GM21619 (cell line): Measurements from ENCODE around the gene DNAH14.
"Not testable (repeated sequence)": the region's sequence is repeated elsewhere in the genome, so short reads cannot be mapped to it uniquely, and the experiment has no call there.

Experiments used
- ATAC-seq: cut with Tn5 transposase; IDR thresholded peaks from one replicate; pipeline ENCODE4 v1.9.1; 2021; ENCODE audit not compliant: unreplicated experiment

DNAH14 gene

DNA sequence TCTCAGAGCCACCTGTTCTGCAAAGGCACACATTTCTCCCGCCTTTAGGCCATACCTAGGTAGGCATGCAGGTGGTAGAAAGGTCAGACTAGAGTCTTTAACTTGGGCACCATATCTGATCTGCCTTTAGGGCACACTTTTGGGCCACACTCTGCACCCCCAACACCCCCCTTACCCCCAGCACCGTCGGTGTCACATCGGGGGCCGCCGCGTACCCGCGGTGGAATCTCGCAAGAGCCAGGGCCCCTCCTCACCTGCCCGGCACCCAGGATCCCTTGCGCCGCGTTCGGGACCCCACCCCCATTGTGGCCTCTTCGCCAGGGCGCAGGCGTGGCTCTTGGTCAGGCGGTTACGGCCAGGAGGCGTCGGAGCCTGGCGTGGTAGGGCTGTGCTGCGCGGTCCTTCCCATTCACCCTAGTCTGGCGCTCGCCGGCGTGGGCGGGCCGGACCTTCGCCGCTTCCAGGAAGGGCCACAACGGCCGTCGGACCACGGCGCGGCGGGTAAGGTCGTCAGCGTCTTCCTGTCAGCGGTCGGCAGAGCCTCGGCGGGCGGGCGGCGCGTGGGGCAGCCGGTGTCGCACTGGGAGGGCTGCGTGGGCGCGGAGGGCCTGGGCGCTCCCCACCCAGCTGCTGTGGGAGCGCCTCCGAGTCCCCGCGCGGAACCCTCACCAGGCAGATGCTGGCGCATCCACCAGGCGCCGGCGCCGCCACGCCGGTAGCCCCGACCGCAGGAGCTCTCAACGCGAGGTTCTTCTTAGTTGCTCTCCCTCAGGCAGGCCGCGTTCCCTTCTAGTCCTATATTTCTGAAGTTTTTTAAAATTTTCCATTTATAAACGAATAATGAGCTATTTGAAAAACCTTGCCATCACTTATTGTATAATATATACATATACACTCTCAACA lies at the start of gene DNAH14:
DNAH14 (plus strand) TSS at position 341 of the 903 bp plus-strand sequence. CDS start 23,028 bp downstream, outside the sequence.
- peak; percentile 67 for ATAC-seq

DNA sequence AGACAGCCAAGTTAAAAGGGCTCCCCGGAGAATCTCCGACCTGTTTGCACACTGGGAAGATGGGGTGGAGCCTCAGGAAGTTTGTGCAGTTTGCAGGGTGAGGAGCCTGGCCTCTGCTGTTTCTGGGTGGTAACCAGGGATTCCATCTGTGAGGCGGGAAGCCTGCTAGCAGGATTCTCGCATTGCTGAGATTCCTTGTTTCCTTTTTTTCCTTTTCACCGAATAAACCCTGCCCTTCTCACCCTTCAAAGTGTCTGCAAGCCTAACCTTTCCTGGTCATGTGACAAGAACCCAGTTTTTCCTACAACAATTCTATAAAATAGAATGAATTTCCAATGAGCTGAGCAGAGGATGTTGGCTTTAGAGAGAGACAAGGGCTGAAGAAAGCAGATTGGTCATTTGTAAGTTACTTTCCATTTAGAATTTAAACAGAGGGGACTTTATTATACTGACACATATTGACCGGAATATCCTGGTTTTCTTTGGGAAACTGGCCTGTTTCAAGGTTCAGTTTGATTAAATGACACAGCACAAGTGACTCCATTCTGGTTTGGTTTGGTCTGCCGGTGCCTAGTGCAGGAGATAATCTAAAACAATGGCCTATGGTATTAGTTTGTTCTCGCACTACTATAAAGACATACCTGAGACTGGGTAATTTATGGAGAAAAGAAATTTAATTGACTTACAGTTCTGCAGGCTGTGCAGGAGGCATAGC lies 48.7 kb upstream of the DNAH14 start:
- ATAC-seq = no peak

DNA sequence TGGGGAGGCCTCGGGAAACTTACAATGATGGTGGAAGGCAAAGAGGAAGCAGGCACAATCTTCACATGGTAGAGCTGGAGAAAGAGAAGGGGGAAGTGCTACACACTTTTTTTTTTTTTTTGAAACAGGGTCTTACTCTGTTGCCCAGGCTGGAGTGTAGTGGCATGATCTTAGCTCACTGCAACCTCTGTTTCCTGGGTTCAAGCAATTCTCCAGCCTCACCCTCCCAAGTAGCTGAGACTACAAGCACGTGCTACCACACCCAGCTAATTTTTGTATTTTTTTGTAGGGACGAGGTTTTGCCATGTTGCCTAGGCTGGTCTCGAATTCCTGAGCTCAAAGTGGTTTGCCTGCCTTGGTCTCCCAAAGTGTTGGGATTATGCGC lies 48.2 kb upstream of the DNAH14 start:
- not testable (repeated sequence) for ATAC-seq

DNA sequence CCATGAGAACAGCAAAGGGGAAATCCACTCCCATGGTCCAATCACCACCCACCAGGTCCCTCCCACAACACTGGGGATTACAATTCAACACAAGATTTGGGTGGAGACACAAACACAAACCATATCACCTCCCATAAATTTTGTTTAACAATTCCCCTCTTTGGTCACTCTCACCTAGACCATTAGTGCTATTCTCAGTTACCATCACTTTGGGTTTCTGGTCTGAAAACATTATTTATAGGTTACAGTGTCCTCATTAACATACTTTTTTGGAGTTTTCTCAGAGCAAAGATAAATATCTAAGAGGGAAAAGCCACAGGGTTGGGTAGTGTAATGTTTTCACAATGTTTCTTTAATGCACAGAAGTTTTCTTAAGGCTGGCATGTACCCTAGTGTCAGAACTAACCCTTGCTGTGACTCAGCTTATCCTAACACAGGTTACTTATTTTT lies 47.7 kb upstream of the DNAH14 start:
- ATAC-seq = peak; percentile 49

DNA sequence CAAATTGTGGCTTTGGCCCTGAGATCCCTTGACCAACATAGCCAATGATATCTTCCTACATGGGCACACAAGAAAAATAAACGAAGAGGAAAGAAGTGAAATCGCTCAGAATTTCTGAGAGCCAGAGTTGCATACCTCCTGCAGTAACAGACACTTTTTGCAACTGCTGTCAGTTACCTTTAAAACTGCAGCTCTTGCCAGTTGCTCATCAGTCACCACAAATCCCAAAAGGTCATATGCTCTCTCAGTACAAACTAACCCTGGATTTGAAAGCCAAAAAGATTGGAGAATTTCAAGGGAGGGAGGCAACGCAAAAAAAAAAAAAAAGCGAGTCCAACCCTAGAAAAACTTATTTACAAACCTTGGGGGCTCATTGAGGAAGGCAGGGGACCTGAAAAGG lies 47.2 kb upstream of the DNAH14 start:
- no peak for ATAC-seq

DNA sequence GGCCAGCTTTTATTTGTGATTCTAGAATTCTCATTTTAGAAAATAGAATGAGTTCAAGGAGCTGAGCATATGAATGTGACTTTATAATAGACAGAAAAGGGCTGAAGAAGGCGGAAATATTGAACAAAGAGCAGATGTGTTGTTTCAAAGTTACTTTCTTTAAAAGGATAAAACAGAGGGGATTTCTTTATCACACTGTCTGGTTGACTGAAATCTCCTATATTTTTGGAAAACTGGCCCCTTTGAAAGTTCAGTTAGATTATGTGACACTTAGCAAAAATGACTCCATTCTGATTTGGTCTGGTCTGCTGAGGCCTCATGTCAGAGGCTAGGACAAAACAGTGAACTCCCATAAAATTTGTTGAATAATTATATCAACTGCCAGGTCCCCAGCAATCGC lies 46.4 kb upstream of the DNAH14 start:
- ATAC-seq = no peak

DNA sequence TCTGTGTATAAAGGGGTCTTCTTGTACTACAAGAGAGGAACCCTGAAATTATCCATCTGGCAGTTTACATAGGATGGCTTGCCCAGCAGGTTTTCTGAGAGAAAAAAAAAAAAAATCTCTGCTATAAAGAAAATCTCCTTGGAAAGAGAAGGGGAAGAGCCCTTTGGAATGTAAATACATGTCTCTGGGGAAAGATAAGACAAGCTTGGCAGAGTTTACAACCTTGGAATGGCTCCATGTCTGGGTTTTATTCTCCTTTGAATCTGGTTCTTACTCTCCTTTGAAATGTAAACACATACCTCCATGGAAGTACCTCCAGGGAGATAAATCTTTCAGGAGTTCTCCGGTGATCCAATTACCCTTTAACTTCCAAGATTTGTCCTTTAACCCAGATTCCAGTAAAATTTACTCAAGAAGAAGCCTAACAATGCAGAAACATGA lies 45.1 kb upstream of the DNAH14 start:
- no peak for ATAC-seq

DNA sequence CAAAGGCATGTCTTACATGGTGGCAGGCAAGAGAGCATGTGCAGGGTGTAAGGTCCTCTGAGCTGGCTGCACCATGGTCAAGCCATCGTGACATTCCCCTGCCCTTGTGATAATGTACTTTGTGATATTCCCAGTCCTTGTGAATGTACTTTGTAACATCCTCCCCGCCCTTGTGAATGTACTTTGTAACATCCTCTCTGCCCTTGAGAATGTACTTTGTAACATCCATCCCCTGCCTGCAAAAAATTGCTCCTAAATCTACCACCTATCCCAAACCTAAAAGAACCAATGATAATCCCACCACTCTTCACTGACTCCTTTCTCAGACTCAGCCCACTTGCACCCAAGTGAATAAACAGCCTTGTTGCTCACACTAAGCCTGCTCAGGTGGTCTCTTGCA lies 44.1 kb upstream of the DNAH14 start:
- not testable (repeated sequence) for ATAC-seq

DNA sequence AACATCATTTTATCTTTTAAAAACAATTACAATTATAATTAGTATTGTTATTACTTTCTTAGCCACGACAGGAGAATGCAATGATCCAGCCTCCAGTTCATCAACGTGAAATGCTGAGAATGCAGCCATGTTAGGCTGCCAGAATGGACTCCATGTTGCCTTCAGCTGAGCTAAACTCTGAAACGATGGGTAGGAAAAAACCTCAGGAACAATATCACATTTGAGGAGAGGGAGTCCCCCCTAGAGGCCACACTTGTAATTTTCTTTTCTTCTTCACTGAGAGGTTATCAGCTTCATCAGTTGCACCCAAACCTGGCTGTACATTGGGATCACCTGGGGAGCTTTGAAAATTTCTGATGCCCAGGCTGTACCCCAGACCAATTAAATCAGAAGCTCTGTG lies 34.6 kb upstream of the DNAH14 start:
- ATAC-seq = no peak

DNA sequence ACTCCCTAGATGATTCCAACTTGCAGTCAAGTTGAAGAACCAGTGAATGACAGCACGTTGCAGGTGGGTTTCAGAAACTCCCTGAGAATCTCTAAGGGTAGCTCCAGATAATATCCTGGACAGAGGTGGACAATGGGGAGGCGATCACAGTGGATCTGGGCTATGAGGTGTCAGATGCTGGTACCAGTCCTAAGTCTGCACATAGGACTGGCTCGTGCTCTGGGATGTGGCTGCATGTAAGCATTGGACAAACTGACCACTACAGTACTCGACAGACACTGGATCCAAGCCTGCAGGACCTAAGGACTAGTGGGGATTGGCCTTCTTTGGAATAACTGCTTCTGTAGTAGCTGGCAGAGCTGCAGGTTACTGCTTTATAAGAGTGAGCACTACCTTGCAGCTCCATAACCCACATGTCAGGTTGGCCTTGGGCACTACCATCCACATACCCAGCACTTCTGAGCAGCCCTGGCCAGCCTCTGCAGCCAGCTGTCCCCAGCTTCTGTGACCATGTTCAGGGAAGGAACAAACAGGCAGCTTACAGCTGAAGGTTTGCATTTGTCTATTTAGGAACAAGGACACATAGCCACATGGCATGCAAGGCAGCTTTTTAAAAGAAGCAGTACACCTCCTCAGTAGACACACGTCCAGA lies 33.2 kb upstream of the DNAH14 start:
- ATAC-seq = no peak

DNA sequence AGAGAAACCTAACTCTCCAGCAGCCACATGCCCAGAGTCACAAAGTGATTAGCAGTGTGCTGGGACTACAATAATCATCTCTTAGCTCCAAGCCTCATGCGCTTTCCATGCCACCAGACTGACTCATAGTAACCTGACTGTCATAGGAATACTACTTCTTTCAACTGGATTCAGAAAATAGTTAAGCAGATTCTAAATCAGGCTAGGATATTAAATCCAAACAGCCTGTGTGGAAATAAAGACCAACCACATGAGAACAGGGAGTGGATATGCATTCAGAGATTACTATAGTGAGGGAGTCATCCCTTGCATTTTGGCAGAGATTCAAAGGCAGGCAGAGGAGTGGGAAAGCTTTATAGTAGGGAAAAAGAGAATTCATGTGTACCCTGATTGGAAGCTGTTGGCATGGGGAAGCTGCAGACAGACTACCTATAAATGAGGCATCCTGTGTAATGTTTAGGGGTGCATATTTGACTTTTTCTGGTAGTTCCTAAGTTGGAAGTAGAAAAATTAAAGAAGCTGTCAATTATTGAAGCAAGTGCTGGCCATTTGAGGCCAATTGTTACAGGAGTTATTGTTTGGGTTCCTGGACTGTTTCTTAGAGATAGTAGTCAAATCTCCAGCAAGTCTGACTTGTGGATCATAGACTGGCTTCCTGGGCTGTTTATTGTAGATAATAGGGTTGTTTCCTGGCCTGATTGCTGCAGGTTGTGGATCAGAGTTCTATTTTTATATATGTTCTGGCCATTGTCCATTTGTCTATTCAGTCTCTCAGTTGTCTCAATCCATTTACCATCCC lies 31.7 kb upstream of the DNAH14 start:
- ATAC-seq = no peak

DNA sequence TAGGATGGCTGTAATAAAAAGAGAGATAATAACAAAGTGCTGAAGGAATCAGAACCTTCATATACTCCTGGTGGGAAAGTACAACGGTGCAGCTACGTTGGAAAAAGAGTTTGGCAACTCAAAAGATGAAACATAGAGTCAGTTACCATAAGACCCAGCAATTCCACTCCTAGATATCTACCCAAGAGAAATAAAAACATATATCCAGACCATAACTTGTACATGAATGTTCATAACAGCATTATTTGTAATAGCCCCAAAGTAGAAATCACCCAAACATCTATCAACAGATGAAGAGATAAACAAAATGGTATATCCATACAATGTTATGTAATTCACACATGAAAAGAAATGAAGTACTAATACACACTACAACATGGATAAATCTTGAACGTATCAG lies 30.5 kb upstream of the DNAH14 start:
- ATAC-seq = no peak

DNA sequence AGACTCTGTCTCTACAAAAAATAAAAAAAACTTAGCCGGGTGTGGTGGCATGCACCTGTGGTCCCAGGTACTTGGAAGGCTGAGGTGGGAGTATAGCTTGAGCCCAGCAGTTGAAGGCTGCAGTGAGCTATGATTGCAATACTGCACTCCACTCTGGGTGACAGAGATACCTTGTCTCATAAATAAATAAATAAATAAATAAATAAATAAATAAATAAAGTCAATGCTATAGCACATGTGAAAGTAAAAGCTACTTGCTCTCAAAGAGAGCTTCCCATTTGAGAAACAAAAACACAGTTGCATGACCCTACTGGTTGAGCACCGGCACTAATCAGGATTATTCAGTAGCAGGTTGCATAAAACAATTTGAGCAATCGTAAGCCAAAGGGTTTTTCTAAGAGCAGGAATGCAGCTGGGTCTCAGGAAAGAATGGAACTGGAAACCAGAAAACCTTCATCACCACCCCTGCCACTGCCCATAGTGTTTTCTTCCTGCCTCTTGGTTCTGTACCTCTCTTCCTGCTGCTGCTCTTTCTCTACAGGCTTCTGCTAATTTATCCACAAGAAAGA lies 29.3 kb upstream of the DNAH14 start:
- ATAC-seq = no peak

DNA sequence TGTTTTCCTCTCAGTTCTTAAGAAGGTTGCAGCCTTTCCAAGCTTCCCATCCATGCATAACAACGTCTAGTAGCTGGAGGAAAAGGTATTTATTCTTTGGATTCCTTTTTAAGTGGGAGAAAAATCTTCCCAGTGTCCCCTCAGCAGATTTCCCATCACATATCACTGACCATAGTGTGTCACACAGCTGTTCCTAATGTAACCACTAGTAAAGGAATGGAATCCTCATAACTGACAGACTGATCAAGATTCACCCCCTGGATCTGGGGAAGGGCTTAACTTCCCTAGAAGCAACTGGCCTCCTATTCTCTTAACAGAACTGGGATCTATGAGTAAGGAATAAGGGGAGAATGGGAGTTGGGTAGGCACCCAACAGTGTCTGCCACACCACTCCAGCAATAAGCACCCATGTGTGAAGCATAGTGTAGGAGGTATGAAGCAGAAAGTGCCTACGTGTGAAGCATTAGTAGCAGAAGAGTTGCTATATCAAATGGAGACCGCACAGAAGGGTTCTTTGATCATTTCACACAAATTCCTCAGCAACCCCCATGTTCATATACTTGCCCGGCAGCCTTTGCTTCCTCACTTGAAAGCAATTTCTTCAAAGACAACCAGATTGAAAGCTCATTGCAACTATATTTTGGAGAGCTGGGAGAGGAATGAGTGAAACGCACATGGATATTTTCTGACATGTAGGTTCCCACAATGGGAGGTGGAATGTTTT lies 28.2 kb upstream of the DNAH14 start:
- no peak for ATAC-seq

DNA sequence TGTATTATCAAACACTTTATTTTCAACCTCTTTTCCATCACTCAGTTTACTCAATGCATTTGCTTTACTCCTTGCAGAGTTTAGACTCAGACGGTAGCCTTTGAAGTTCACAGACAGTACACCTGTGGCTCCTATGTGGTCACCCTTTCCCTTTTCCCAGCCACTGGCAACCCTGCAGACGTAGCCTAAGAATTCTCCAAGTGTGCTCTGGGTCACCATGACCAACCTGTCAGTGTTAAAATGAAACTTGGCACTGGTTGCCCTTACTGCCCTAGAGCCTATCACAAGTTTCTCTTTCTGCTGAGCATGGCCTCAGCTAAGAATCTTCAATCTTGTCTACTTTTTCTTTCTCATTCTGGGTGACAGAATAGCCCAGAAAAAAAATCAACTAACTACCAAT lies 25.5 kb upstream of the DNAH14 start:
- no peak for ATAC-seq

DNA sequence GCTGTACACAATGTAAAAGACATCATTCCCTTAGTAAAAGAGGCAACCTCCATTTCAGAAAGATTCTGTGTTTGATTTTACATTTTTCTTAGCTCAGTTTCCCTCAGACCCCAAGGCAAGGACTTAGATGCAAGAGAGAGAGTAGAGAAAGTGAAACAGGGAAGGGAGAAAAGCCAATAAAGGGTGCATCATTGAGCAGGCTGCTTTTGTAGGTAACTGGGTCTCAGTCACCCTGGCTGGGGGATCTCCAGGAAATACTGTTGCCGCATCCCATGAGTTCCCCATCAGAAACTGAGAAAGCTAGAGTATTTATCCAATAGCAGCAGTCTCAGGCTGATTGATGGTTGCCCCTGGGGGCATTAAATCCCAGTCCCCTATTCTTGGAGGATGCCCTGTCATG lies 23.1 kb upstream of the DNAH14 start:
- ATAC-seq = no peak

DNA sequence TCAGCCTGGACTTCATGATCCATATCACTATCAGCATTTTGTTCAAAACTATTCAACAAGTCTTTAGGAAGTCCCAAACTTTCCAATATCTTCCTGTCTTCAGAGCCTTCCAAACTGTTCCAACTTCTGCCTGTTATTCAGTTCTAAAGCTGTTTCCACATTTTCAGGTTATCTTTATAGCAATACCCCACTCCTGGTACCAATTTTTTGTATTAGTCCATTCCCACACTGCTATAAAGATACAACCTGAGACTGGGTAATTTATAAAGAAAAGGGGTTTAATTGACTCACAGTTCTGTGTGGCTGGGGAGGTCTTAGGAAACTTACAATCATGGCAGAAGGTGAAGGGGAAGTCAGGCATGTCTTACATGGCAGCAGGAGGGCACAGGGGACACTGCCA lies 18.3 kb upstream of the DNAH14 start:
- ATAC-seq = no peak

DNA sequence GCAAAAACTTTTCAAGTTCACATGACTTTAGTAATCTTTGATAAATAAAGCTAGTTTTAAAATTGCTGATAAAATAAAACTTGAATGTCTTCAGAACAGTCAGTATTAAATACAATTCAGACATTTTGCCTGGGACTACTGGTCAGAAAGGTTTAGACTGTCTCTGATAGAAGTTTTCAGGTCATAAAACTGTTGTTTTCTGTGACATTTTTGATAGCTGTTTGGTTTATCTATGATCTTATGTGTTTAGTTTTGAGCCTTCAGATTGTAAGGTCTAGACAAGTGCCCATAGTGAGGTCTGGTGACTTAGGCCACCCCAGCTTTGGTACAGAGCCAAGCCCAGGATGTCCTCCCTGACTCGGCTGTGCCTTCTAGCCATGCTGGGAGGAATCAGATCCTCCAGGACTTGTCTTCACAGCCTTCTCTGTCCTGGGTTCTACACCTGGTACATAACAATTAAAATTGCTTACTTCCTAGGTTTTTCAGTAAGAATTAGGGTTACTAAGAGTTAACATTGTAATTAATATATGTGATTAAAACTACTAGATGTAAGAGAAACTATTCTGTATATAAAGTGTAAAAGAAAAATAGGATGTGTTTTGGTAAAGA lies 15.1 kb upstream of the DNAH14 start:
- ATAC-seq = no peak

DNA sequence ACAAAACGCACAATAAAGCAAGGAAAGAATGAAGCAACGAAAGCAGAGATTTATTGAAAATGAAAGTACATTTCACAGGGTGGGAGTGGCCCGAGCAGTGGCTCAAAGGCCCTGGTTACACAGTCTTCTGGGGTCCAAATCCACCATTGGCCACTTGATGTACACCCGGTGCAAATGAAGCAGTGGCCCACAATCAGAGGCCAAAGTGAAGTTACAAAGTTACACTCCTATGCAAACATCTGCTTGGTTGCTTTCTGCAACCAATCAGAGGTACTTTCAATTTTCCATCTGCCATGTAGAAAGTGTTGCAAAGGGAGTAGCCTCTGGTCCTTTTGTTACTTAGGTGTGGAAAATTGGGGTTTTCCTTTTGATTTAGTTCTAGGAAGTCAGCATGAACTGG lies 10.0 kb upstream of the DNAH14 start:
- no peak for ATAC-seq
